Karpas-422 (cell line): ENCODE measurements around the gene FAM184A. TPM values are rescaled to one million over a fixed set of nuclear protein-coding genes. Genes with fewer than 3 reads are reported as not detected.

Experiments used
- DNase-seq: peaks from one replicate; pipeline ENCODE4 v3.0.0-alpha.2; 2015
- H2AFZ ChIP-seq: fragments of 200-600 bp; sonication (generic); 2 replicates; pipeline ENCODE4 v1.6.1; 2014; ENCODE audit warnings: antibody characterized with exemption, low read length, mixed read lengths
- H3K27ac ChIP-seq: fragments of 200-600 bp; sonication (generic); 2 replicates; pipeline ENCODE4 v1.5.1; 2014; ENCODE audit warnings: mild to moderate bottlenecking, low read length, moderate library complexity
- H3K27me3 ChIP-seq: fragments of 200-600 bp; sonication (generic); 2 replicates; pipeline ENCODE4 v1.6.1; 2014; ENCODE audit warnings: low read length, mixed read lengths
- H3K36me3 ChIP-seq: fragments of 200-600 bp; sonication (generic); 2 replicates; pipeline ENCODE4 v1.6.1; 2014; ENCODE audit warnings: low read length, mixed read lengths; ENCODE audit not compliant: insufficient read depth
- H3K4me1 ChIP-seq: fragments of 200-600 bp; sonication (generic); 2 replicates; pipeline ENCODE4 v1.6.1; 2014; ENCODE audit warnings: mild to moderate bottlenecking, low read length, mixed read lengths
- H3K4me2 ChIP-seq: fragments of 200-600 bp; sonication (generic); 2 replicates; pipeline ENCODE4 v1.6.1; 2014; ENCODE audit warnings: low read length, low read depth, mild to moderate bottlenecking; ENCODE audit not compliant: poor library complexity, severe bottlenecking
- H3K4me3 ChIP-seq: fragments of 200-600 bp; sonication (generic); 2 replicates; pipeline ENCODE4 v1.5.1; 2014; ENCODE audit warnings: mild to moderate bottlenecking, antibody characterized with exemption, low read length, mixed read lengths
- H3K79me2 ChIP-seq: fragments of 200-600 bp; sonication (generic); 2 replicates; pipeline ENCODE4 v1.6.1; 2014; ENCODE audit warnings: mild to moderate bottlenecking, low read length, mixed read lengths
- H3K9ac ChIP-seq: fragments of 200-600 bp; sonication (generic); 2 replicates; pipeline ENCODE4 v1.6.0; 2014; ENCODE audit warnings: low read length
- H3K9me2 ChIP-seq: fragments of 200-600 bp; sonication (generic), shearing (Covaris generic); replicated peaks from 2 replicates; pipeline ENCODE4 v1.6.0; 2014; ENCODE audit warnings: mild to moderate bottlenecking, low read length, moderate library complexity; ENCODE audit not compliant: insufficient read depth
- H3K9me3 ChIP-seq: fragments of 300-700, 200-600 bp; sonication (generic); 2 replicates; pipeline ENCODE4 v1.6.1; 2014; ENCODE audit warnings: low read length, mixed read lengths
- H4K20me1 ChIP-seq: fragments of 200-600 bp; sonication (generic); 2 replicates; pipeline ENCODE4 v1.6.1; 2014; ENCODE audit warnings: mild to moderate bottlenecking, antibody characterized with exemption, low read length, low read depth; ENCODE audit not compliant: insufficient read depth
- total RNA-seq: library from RNA; depleted of rRNA; stranded (reverse); fragments of >200 nt; shearing (Covaris generic); gene quantifications from 2 replicates; pipeline ENCODE4 v1.2.3, GENCODE V29; 2014; ENCODE audit warnings: low replicate concordance

The FAM184A gene
- total RNA-seq, 1 experiment from 2014 or later, result 8.4 TPM

DNA sequence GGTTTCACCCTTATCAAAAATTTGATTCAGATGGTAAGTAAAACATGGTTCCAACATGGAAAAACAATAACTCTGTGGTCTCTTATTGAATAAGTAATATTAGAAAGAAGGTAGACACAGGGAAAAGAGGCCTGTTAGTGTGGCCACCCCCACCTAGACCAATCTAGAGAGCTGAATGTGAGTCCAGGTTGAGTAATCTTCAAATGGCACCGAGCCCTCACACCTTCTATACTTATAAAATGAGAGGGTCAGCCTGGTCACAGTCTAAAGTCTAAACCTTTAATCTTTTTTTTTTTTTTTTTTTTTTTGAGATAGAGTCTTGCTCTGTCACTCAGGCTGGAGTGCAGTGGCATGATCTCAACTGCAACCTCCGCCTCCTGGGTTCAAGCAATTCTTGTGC is 6.9 kb downstream of the FAM184A start:
- Histone ChIP-seq H3K4me1 (no peaks in the 10 kb centered on the region), H3K9me3 (no peaks in the 10 kb centered on the region), H4K20me1 (no peaks in the 10 kb centered on the region), H3K9me2 (no peaks in the 10 kb centered on the region), H3K27ac (no peak overlapping the region), H2AFZ (no peak overlapping the region), H3K36me3 (no peaks in the 10 kb centered on the region), H3K79me2 (no peaks in the 10 kb centered on the region), H3K4me2 (no peak overlapping the region), H3K9ac (no peak overlapping the region), H3K27me3 (no peaks in the 10 kb centered on the region), H3K4me3 (no peak overlapping the region)
- no peak for DNase-seq

DNA sequence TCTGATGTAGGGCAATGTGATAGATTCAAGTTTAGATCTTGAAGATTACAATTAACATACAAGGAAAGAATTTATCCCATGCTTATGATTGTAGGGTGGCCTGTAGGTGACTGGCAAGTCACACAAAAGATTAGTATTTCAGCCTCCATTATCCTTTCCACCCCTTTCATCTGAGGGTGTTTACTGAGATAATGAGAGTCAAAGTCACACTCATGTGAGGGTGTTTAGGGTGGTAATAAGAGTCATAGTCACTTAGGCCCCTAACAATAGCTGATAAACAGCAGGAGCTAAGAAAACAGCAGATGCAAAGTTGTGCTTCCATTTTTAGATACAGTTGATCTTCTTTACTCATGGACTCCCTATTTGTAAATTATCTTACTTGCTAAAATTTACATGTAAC is 11.4 kb downstream of the FAM184A start:
- H3K9ac ChIP-seq, result no peak overlapping the region
- H3K27ac ChIP-seq, result no peak overlapping the region
- H3K4me1 ChIP-seq, result no peaks in the 10 kb centered on the region
- no peaks in the 10 kb centered on the region for H3K9me2 ChIP-seq
- no peaks in the 10 kb centered on the region for H3K79me2 ChIP-seq
- H3K4me2 ChIP-seq, result no peak overlapping the region
- no peak overlapping the region for H2AFZ ChIP-seq
- no peaks in the 10 kb centered on the region for H4K20me1 ChIP-seq
- H3K4me3 ChIP-seq, result no peak overlapping the region
- H3K9me3 ChIP-seq, result no peaks in the 10 kb centered on the region
- no peaks in the 10 kb centered on the region for H3K27me3 ChIP-seq
- no peak for DNase-seq
- no peaks in the 10 kb centered on the region for H3K36me3 ChIP-seq

DNA sequence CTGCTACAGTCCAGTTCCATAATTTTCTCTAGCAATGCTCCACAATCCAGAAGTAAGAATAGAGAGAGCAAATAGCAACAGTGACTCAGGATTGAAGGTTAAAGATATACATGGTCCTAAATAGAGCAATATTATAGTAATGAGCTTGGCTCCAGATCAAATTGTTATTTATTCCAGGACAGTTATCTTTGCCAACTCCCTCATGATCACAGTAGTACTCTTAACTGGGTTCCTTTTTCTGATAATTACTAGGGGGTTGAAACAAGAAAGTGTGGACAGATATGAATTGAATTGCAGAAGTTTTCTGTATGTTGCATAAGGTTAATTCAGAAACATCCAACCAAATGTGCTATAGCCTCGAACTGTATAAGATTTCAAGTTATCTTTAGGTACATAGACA is 11.9 kb downstream of the FAM184A start:
- DNase-seq, result no peak
- Histone ChIP-seq H3K9me3 (no peaks in the 10 kb centered on the region), H3K9ac (no peak overlapping the region), H3K9me2 (no peaks in the 10 kb centered on the region), H3K27ac (no peak overlapping the region), H4K20me1 (no peaks in the 10 kb centered on the region), H3K4me3 (no peak overlapping the region), H3K36me3 (no peaks in the 10 kb centered on the region), H3K4me2 (no peak overlapping the region), H2AFZ (no peak overlapping the region), H3K27me3 (no peaks in the 10 kb centered on the region), H3K4me1 (no peaks in the 10 kb centered on the region), H3K79me2 (no peaks in the 10 kb centered on the region)

- H3K4me3 ChIP-seq, result no peak overlapping the region
- H2AFZ ChIP-seq, result no peak overlapping the region
- no peaks in the 10 kb centered on the region for H3K9me2 ChIP-seq
- H3K27me3 ChIP-seq, result no peaks in the 10 kb centered on the region
- H4K20me1 ChIP-seq, result no peaks in the 10 kb centered on the region
- no peak overlapping the region for H3K9ac ChIP-seq
- H3K4me2 ChIP-seq, result no peak overlapping the region
- no peaks in the 10 kb centered on the region for H3K4me1 ChIP-seq
- H3K36me3 ChIP-seq, result no peaks in the 10 kb centered on the region
- no peaks in the 10 kb centered on the region for H3K79me2 ChIP-seq
- no peak for DNase-seq
- H3K27ac ChIP-seq, result no peak overlapping the region
- H3K9me3 ChIP-seq, result no peaks in the 10 kb centered on the region
These were observed 12.5 kb downstream of the FAM184A start for GRCh38 chr6:119065955-119066354.

GRCh38 chr6:119065382-119065781 is 13.1 kb downstream of the FAM184A start:
- H2AFZ ChIP-seq, result no peak overlapping the region
- H3K4me1 ChIP-seq, result no peaks in the 10 kb centered on the region
- no peak overlapping the region for H3K4me2 ChIP-seq
- H3K4me3 ChIP-seq, result no peak overlapping the region
- no peaks in the 10 kb centered on the region for H3K9me3 ChIP-seq
- H4K20me1 ChIP-seq, result no peaks in the 10 kb centered on the region
- H3K9me2 ChIP-seq, result no peaks in the 10 kb centered on the region
- no peaks in the 10 kb centered on the region for H3K36me3 ChIP-seq
- H3K79me2 ChIP-seq, result no peaks in the 10 kb centered on the region
- DNase-seq, result no peak
- H3K9ac ChIP-seq, result no peak overlapping the region
- no peaks in the 10 kb centered on the region for H3K27me3 ChIP-seq
- H3K27ac ChIP-seq, result no peak overlapping the region

- Histone ChIP-seq H2AFZ (no peak overlapping the region), H3K27me3 (no peaks in the 10 kb centered on the region), H3K4me1 (no peaks in the 10 kb centered on the region), H3K9me2 (no peaks in the 10 kb centered on the region), H3K4me2 (no peak overlapping the region), H3K79me2 (no peaks in the 10 kb centered on the region), H3K36me3 (no peaks in the 10 kb centered on the region), H4K20me1 (no peaks in the 10 kb centered on the region), H3K9me3 (no peaks in the 10 kb centered on the region), H3K4me3 (no peak overlapping the region), H3K27ac (no peak overlapping the region), H3K9ac (no peak overlapping the region)
- no peak for DNase-seq
These were observed 15.0 kb downstream of the FAM184A start for GRCh38 chr6:119063491-119063890.

DNA sequence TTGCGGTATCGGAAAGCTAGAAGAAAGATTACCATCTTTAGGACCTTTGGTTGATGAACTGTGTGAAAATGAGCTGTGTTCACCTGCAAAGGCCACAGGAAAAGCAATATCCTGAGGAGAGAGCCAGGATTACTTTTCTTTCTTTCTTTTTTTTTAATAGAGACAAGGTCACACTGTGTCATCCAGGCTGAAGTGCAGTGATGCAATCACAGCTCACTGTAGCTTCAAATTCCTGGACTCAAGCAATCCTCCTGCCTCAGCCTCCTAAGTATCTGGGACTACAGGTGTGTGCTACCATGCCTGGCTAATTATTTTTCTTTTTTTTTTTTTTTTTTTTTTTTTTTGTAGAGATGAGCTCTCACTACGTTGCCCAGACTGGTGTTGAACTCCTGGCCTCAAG is 17.2 kb downstream of the FAM184A start:
- H3K9ac ChIP-seq, result no peak overlapping the region
- H3K9me3 ChIP-seq, result no peaks in the 10 kb centered on the region
- H3K27me3 ChIP-seq, result no peaks in the 10 kb centered on the region
- H3K9me2 ChIP-seq, result no peaks in the 10 kb centered on the region
- no peak overlapping the region for H2AFZ ChIP-seq
- no peak overlapping the region for H3K27ac ChIP-seq
- H3K79me2 ChIP-seq, result no peaks in the 10 kb centered on the region
- no peak for DNase-seq
- H3K4me2 ChIP-seq, result no peak overlapping the region
- H3K4me1 ChIP-seq, result no peaks in the 10 kb centered on the region
- H3K4me3 ChIP-seq, result no peak overlapping the region
- no peaks in the 10 kb centered on the region for H3K36me3 ChIP-seq
- H4K20me1 ChIP-seq, result no peaks in the 10 kb centered on the region

DNA sequence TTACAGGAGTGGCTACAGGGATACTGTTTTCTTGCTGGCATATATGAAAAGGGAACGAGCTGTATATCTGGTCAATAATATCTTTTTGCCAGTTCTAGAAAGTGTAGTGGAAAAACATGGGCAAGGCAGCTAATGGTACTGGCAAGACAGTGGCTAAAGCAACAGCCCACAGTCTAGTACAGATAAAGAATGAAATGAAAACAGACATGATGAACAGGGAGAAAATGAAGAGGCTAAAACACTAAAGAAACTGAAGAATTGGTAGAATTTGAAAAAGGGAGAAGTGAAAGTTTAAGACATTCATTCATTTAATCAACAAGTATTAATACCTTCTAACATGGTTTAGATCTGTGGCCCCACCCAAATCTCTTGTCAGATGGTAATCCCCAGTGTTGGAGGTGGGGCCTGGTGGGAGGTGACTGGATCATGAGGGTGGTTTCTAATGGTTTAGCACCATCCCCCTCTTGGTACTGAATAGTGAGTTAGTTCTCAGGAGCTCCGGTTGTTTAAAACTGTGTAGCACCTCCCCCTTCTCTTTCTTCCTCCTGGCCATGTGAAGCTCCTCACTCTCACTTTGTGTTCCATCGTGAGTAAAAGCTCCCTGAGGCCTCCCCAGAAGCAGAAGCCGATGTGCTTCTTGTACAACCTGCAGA is 18.1 kb downstream of the FAM184A start:
- Histone ChIP-seq H2AFZ (no peak overlapping the region), H3K9me3 (no peaks in the 10 kb centered on the region), H3K9me2 (no peaks in the 10 kb centered on the region), H3K4me2 (no peak overlapping the region), H3K79me2 (no peaks in the 10 kb centered on the region), H3K36me3 (no peaks in the 10 kb centered on the region), H4K20me1 (no peaks in the 10 kb centered on the region), H3K4me3 (no peak overlapping the region), H3K27ac (no peak overlapping the region), H3K27me3 (no peaks in the 10 kb centered on the region), H3K9ac (no peak overlapping the region), H3K4me1 (no peaks in the 10 kb centered on the region)
- DNase-seq, result no peak

- no peaks in the 10 kb centered on the region for H3K9me2 ChIP-seq
- no peak overlapping the region for H3K4me3 ChIP-seq
These were observed 23.4 kb downstream of the FAM184A start for GRCh38 chr6:119055069-119055468.

More at GRCh38 chr6:119055069-119055468, 23.4 kb downstream of the FAM184A start:
- H3K27ac ChIP-seq, result no peak overlapping the region
- H3K9ac ChIP-seq, result no peak overlapping the region
- no peaks in the 10 kb centered on the region for H3K4me1 ChIP-seq
- no peaks in the 10 kb centered on the region for H4K20me1 ChIP-seq
- no peaks in the 10 kb centered on the region for H3K9me3 ChIP-seq
- no peaks in the 10 kb centered on the region for H3K79me2 ChIP-seq
- H3K4me2 ChIP-seq, result no peak overlapping the region
- H3K27me3 ChIP-seq, result no peaks in the 10 kb centered on the region
- H2AFZ ChIP-seq, result no peak overlapping the region
- no peaks in the 10 kb centered on the region for H3K36me3 ChIP-seq
- DNase-seq, result no peak
